HUES64 (cell line): ENCODE results near the gene SERPINF2.
"Not testable (repeated sequence)": the region's sequence is repeated elsewhere in the genome, so short reads cannot be mapped to it uniquely, and the experiment has no call there.

Source experiments
- H3K27ac ChIP-seq: 2 replicates; pipeline ENCODE4 v1.7.0; 2013; ENCODE audit warnings: low read depth, low read length, inconsistent platforms
- H3K27me3 ChIP-seq: 2 replicates; pipeline ENCODE4 v1.6.1; 2013; ENCODE audit warnings: mild to moderate bottlenecking, low read length; ENCODE audit not compliant: insufficient read depth
- H3K36me3 ChIP-seq: 2 replicates; pipeline ENCODE4 v1.6.1; 2013; ENCODE audit warnings: mild to moderate bottlenecking, low read length; ENCODE audit not compliant: insufficient read depth
- H3K4me1 ChIP-seq: 2 replicates; pipeline ENCODE4 v1.6.1; 2013; ENCODE audit warnings: mild to moderate bottlenecking, low read length, moderate library complexity; ENCODE audit not compliant: insufficient read depth
- H3K4me3 ChIP-seq: 2 replicates; pipeline ENCODE4 v1.5.1; 2013; ENCODE audit warnings: mild to moderate bottlenecking, low read length, moderate library complexity
- H3K9ac ChIP-seq: 2 replicates; pipeline ENCODE4 v1.6.1; 2013; ENCODE audit warnings: mild to moderate bottlenecking, low read depth, low read length
- H3K9me3 ChIP-seq: 2 replicates; pipeline ENCODE4 v1.6.1; 2013; ENCODE audit warnings: low read depth, low read length; ENCODE audit not compliant: insufficient read depth
- WGBS: fragments of 150-250, 120-280 bp; methylation state at CpG from one replicate; pipeline ENCODE4 v1.1.7; 2013; ENCODE audit warnings: missing lambda C conversion rate; 5-methylcytosine and 5-hydroxymethylcytosine counted together

SERPINF2 gene

GRCh38 chr17:1797846-1798245 lies 55.2 kb downstream of the SERPINF2 start:
- H3K27ac ChIP-seq, H3K4me1 ChIP-seq, H3K9me3 ChIP-seq, H3K9ac ChIP-seq, H3K4me3 ChIP-seq, H3K27me3 ChIP-seq: not testable (repeated sequence)
- WGBS, result 96% methylated on average over 8 of the region's 8 CpGs
- H3K36me3 ChIP-seq, result peaks cover 49% of the 10 kb centered on the region

- Histone ChIP-seq H3K27me3 (no peaks in the 10 kb centered on the region), H3K27ac (no peak overlapping the region), H3K9ac (no peak overlapping the region), H3K4me3 (no peak overlapping the region), H3K36me3 (peaks cover 57% of the 10 kb centered on the region), H3K9me3 (no peaks in the 10 kb centered on the region), H3K4me1 (no peaks in the 10 kb centered on the region)
- WGBS, result 94% methylated on average over 7 of the region's 7 CpGs
Measured at GRCh38 chr17:1800240-1800639, 57.6 kb downstream of the SERPINF2 start.

GRCh38 chr17:1800712-1801111 lies 58.0 kb downstream of the SERPINF2 start:
- Histone ChIP-seq H3K9ac (no peak overlapping the region), H3K4me3 (no peak overlapping the region), H3K27me3 (no peaks in the 10 kb centered on the region), H3K9me3 (no peaks in the 10 kb centered on the region), H3K4me1 (no peaks in the 10 kb centered on the region), H3K27ac (no peak overlapping the region), H3K36me3 (peaks cover 56% of the 10 kb centered on the region)
- whole genome bisulfite sequencing, result 97% methylated on average over 4 of the region's 4 CpGs

DNA sequence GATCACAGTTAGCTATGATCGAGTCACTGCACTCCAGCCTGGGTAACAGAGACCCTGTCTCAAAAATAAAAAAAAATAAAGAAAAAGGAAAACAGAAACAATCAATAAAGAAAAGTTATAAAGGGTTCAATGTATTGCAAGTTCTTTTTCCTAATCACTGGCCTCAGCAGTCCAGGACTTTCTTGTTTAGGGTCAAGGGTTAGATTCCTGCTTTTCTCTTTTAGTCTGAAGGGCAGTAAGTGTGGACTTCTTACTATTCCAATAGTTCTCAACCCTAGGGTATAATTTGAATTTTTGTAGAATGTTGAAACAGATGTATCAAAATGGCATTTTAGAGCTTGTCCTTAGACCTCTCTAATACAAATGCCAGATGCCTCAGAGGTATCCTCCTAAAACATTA lies 59.8 kb downstream of the SERPINF2 start:
- Histone ChIP-seq H3K27me3 (no peaks in the 10 kb centered on the region), H3K27ac (no peak overlapping the region), H3K9ac (no peak overlapping the region), H3K36me3 (peaks cover 52% of the 10 kb centered on the region), H3K4me1 (no peaks in the 10 kb centered on the region), H3K9me3 (no peaks in the 10 kb centered on the region), H3K4me3 (no peak overlapping the region)
- WGBS, result 95% methylated on average over 1 of the region's 1 CpG

GRCh38 chr17:1803280-1803679 lies 60.6 kb downstream of the SERPINF2 start:
- Histone ChIP-seq H3K27me3 (no peaks in the 10 kb centered on the region), H3K36me3 (peaks cover 48% of the 10 kb centered on the region), H3K9ac (no peak overlapping the region), H3K4me3 (no peak overlapping the region), H3K4me1 (no peaks in the 10 kb centered on the region), H3K9me3 (no peaks in the 10 kb centered on the region), H3K27ac (no peak overlapping the region)
- 95% methylated on average over 6 of the region's 6 CpGs for WGBS
